ENCODE measurements around the gene ARHGAP36. TPM values are rescaled to one million over a fixed set of nuclear protein-coding genes. Genes with fewer than 3 reads are reported as not detected.

ARHGAP36 gene
- total and polyA plus RNA-seq, 4 donors, result not detected

DNA sequence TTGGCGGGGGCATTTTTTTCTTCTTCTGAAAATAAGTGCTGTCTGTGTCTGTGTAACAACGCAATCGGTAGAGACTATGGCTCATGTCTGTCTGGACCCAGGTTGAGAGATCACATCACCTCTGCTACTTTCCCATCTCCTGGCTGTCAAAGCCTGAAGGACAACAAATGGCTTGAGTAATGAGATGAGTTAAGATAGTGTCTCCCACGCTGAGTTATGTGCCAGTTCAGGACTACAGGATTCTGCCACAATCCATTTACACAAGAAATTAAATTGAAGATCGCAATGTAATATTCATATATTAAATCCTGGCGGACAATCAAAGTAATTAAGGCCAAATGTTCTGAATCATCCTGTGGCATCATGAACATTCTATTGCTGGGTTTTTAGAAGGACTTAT, 16.5 kb upstream of the ARHGAP36 start:
- Histone ChIP-seq H3K27me3 (ENCODE audit: control insufficient read depth in 3 of 3, insufficient read depth in 3 of 3, low read length in 2 of 3) (peaks cover 9 to 49% (median 10%) of the 10 kb centered on the region in 3 donors), H3K9me3 (ENCODE audit: control insufficient read depth in 4 of 4, insufficient read depth in 3 of 4, low read length in 3 of 4) (peaks cover 0 to 4% (median 0%) of the 10 kb centered on the region in 4 donors), H3K9ac (ENCODE audit: insufficient read depth in 1 of 2, low read length in 2 of 2) (no peak overlapping the region), H3K27ac (ENCODE audit: low read depth in 1 of 2, low read length in 1 of 2) (no peak overlapping the region), H3K4me3 (no peak overlapping the region), H3K4me1 (ENCODE audit: control insufficient read depth in 5 of 5, insufficient read depth in 5 of 5, low read length in 5 of 5) (no peaks in the 10 kb centered on the region), H3K36me3 (ENCODE audit: control insufficient read depth in 4 of 4, insufficient read depth in 4 of 4, low read length in 4 of 4) (no peaks in the 10 kb centered on the region)
- no peak for DNase-seq
- no peak for ATAC-seq (ENCODE audit: insufficient read depth, low FRiP score)
- WGBS, 2 donors, result 80 to 83% methylated on average over 6 of the region's 6 CpGs
- no peak for TF ChIP-seq CTCF (IDR thresholded peaks at IDR 0.05; ENCODE audit: control extremely low read depth, extremely low read depth)

DNA sequence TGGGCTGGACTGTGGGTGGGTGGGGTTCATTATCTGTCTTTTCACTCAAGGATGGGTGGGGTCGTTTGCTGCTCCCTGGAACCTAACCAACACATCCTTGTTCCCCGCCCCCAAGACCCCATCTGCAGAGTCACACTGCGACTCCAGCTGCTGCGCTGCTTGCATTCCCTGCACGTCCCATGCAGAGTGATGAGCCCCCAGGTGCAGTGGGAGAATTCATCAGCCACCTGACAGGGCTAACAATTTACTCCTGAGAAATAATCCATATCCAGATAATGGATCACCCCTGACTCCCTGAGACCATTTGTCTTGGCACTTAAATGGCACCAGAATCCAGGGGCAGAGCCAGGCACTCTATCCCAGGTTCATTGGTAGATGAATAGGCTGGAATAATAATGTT, 12.4 kb upstream of the ARHGAP36 start:
- no peak for DNase-seq

DNA sequence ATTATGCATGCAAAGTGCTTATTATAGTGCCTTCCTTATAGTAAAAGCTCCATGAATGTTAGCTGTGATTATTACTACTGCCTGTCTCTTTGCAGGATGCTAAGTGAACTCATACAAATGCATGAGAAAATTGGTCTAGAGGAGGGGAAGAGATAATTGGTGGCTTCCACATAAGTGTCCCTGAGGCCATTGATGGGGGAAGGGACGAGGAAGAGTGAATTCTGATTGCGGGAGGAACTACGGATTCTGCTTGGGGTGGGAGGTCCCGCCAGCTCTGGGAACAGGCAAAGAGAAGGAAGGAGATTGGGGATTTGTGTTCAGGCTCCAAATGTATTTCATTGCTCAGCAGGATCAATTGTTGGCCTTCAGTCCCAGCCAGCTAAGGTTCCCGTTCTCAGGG, 11.6 kb upstream of the ARHGAP36 start:
- Histone ChIP-seq H3K4me1 (ENCODE audit: control insufficient read depth in 5 of 5, insufficient read depth in 5 of 5, low read length in 5 of 5) (no peaks in the 10 kb centered on the region), H3K27ac (ENCODE audit: low read depth in 1 of 2, low read length in 1 of 2) (no peak overlapping the region), H3K4me3 (no peak overlapping the region), H3K36me3 (ENCODE audit: control insufficient read depth in 4 of 4, insufficient read depth in 4 of 4, low read length in 4 of 4) (no peaks in the 10 kb centered on the region), H3K9ac (ENCODE audit: insufficient read depth in 1 of 2, low read length in 2 of 2) (no peak overlapping the region), H3K9me3 (ENCODE audit: control insufficient read depth in 4 of 4, insufficient read depth in 3 of 4, low read length in 3 of 4) (peaks cover 0 to 4% (median 0%) of the 10 kb centered on the region in 4 donors), H3K27me3 (ENCODE audit: control insufficient read depth in 3 of 3, insufficient read depth in 3 of 3, low read length in 2 of 3) (peaks cover 19 to 57% (median 21%) of the 10 kb centered on the region in 3 donors)
- ATAC-seq (ENCODE audit: insufficient read depth, low FRiP score) (no peak), DNase-seq (no peak)
- no peak for TF ChIP-seq CTCF (IDR thresholded peaks at IDR 0.05; ENCODE audit: control extremely low read depth, extremely low read depth)
- WGBS, 2 donors, result 45 to 53% methylated on average over 5 of the region's 5 CpGs

More for the DNA sequence above, 12.4 kb upstream of the ARHGAP36 start:
- H3K4me1 ChIP-seq (ENCODE audit: control insufficient read depth in 5 of 5, insufficient read depth in 5 of 5, low read length in 5 of 5), result no peaks in the 10 kb centered on the region
- H3K27ac ChIP-seq (ENCODE audit: low read depth in 1 of 2, low read length in 1 of 2), result no peak overlapping the region
- no peak for ATAC-seq (ENCODE audit: insufficient read depth, low FRiP score)
- no peak overlapping the region for H3K4me3 ChIP-seq
- H3K9me3 ChIP-seq (ENCODE audit: control insufficient read depth in 4 of 4, insufficient read depth in 3 of 4, low read length in 3 of 4), result peaks cover 0 to 4% (median 0%) of the 10 kb centered on the region in 4 donors
- H3K36me3 ChIP-seq (ENCODE audit: control insufficient read depth in 4 of 4, insufficient read depth in 4 of 4, low read length in 4 of 4), result no peaks in the 10 kb centered on the region
- TF ChIP-seq CTCF (IDR thresholded peaks at IDR 0.05; ENCODE audit: control extremely low read depth, extremely low read depth), result no peak
- 33 to 45% methylated on average over 5 of the region's 5 CpGs for WGBS, 2 donors
- peaks cover 14 to 55% (median 20%) of the 10 kb centered on the region in 3 donors for H3K27me3 ChIP-seq (ENCODE audit: control insufficient read depth in 3 of 3, insufficient read depth in 3 of 3, low read length in 2 of 3)
- no peak overlapping the region for H3K9ac ChIP-seq (ENCODE audit: insufficient read depth in 1 of 2, low read length in 2 of 2)

DNA sequence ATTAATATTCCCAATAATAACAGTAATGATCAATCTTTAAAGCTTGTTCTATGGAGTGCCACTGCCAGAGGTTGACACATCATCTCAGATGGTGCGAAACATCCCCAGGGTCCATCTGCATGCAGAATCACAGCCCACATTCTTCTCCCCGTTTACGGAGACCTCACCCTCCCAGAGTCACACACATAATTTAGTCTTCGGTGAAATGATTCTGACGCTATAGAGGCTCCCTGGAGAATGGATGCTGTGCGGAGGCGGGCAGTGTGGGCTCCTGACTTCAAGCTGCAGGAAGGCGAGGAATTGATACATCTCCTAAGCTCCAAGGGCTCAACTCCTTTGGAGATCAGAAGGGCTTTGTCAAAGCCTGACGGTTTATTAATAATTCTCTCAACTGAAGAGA, 11.0 kb upstream of the ARHGAP36 start:
- Histone ChIP-seq H3K4me1 (ENCODE audit: control insufficient read depth in 5 of 5, insufficient read depth in 5 of 5, low read length in 5 of 5) (no peaks in the 10 kb centered on the region), H3K27ac (ENCODE audit: low read depth in 1 of 2, low read length in 1 of 2) (no peak overlapping the region), H3K36me3 (ENCODE audit: control insufficient read depth in 4 of 4, insufficient read depth in 4 of 4, low read length in 4 of 4) (no peaks in the 10 kb centered on the region), H3K9ac (ENCODE audit: insufficient read depth in 1 of 2, low read length in 2 of 2) (no peak overlapping the region), H3K27me3 (ENCODE audit: control insufficient read depth in 3 of 3, insufficient read depth in 3 of 3, low read length in 2 of 3) (peaks cover 19 to 54% (median 20%) of the 10 kb centered on the region in 3 donors), H3K9me3 (ENCODE audit: control insufficient read depth in 4 of 4, insufficient read depth in 3 of 4, low read length in 3 of 4) (peaks cover 0 to 4% (median 0%) of the 10 kb centered on the region in 4 donors), H3K4me3 (no peak overlapping the region)
- WGBS, 2 donors, result 68 to 80% methylated on average over 9 of the region's 9 CpGs
- ATAC-seq (ENCODE audit: insufficient read depth, low FRiP score), result no peak
- DNase-seq, result no peak
- TF ChIP-seq CTCF (IDR thresholded peaks at IDR 0.05; ENCODE audit: control extremely low read depth, extremely low read depth), result no peak
